RKO (cell line): ENCODE measurements around the gene S100A4.
A peak's percentile ranks its signal among the peaks of the same experiment; 100 is the strongest.

Experiments
- DNase-seq: peaks from one replicate; pipeline ENCODE4 v3.0.0-alpha.2; 2016; ENCODE audit warnings: low spot score

The S100A4 gene

DNA sequence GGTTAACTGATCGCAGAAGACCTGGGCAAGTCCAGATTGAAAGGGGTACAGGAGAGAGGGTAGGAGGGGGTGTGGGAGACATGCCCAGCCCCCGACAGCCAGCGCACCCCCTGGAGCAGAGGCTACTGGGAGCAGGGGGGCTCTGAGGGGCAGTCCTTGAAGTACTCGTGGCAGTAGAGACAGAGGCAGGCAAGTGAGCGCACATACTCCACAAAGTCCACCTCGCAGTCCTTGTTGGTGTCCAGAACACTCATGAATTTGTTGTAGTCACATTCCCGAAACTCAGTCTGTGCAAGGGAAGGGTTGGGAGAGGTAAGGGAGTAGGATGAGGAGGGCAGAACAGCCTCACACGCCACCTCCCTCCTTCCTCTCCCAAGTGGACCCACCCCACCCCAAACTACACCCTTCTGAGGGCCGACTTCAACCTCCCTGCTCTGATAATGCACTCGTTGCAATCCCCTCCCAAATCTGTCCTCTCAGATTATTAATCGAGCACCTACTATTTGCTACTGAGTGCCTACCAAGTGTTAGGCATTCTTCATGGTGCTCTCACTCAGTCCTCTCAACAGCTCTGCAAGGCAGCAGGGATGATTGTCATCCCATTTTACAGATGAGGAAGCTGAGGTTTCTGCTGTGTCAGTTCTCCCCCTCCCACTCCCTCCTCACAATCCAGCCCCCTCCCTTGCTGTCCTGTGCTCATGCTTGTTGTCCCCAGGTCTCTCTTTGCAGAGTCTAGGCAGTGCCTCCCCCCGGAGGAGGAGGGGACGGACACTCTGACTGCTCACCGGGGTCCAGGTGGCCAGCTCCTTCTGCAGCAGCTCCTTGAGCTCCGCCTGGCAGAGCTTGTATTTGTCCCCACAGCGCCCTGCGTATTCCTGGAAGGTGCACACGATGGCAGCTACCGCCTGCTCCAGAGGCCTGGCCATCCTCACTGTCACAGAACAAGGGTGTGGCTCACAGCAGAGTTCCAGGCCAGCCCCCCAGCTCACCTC is 2.2 kb upstream of the S100A4 start:
- DNase-seq: no peak

DNA sequence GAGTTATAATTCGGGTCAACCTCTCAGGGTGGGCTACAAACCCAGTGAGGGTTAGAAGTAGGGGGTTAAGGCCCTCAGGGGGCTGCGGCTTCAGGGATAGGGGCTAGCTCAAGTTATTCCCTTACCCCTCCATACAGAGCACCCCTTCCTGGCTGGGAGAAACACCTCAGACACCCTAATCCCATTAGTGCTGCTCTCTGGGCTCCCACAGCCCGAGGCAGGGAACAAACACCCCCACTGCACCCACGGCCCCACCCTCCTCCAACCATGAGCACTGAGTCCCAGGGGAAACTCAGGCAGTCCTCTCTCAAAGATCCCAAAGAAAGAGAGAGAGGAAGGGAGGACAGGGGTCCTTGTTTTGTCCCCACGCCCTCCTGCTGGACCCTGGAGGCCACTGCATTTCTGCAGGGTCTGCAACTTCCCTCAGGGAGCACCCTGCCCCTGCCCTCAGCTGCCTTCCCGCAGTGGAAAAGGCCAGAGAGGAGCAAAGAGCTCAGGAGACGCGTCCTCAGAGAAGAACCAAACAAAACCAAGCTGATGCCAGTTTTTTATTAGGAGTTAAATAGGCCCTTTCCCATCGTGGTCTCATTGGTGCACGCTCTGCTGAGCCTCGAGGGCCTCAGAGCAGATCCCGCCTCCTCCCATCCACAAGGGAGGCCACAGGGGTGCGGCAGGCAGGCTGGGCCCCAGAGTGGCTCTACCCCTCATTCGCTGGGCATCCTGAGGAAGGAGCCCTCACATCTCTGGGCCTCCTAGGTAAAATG is 1.4 kb upstream of the S100A4 start:
- DNase-seq: no peak

DNA sequence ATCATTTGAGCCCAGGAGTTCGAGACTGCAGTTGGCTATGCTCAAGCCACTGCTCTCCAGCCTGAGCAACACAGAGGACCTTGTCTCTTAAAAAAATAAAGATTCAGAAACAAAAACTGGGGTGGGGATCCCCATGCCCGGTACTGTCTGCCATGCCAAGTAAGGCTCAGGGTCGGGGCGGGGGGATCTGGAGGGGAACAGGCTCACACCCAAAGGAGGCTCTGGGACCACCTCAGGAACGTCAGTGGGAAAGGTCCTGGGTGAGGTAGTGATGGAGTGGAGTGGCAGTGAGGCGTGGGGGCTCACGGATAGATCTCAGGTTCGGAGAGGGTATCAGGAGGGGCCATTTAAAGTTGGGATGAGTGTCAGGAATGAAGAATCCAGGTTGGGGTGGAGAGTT is 765 bp upstream of the S100A4 start:
- DNase-seq: no peak

DNA sequence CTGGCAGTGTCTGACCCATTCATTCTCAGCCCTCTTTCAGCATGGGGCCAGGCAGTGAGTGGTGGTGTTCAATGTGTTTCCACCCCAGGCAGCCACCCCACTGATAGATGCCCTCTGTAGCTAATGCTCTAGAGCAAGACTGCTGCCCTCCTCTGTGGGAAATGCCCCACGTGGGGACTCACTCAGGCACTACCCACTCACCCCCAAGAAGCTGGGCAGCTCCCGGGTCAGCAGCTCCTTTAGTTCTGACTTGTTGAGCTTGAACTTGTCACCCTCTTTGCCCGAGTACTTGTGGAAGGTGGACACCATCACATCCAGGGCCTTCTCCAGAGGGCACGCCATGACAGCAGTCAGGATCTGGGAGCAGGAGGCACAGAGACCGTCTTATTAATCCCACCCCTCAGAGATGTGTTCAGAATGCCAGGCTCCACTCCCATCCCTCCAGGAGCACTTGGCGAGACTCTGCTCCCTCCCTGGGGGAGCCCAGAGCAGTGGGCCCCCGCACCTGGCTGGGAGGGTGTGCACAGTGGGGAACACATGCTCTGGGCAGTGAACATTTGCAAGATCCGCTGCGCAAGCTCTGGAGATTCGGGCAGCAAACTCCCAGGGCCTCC is 1.0 kb downstream of the S100A4 start:
- DNase-seq: no peak

DNA sequence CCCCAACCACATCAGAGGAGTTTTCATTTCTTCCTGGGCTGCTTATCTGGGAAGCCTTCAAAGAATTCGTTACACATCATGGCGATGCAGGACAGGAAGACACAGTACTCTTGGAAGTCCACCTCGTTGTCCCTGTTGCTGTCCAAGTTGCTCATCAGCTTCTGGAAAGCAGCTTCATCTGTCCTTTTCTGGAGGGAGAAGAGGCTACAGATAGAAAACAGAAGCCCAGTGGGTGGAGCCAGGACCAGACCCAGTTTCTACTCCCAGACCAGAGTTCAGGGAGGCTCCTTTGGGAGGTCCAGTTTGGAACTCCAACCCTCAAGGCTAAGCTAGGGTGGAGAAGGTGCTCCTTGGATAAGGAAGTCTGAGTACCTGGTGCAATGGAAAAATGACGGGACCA is 1.9 kb downstream of the S100A4 start:
- DNase-seq: no peak

DNA sequence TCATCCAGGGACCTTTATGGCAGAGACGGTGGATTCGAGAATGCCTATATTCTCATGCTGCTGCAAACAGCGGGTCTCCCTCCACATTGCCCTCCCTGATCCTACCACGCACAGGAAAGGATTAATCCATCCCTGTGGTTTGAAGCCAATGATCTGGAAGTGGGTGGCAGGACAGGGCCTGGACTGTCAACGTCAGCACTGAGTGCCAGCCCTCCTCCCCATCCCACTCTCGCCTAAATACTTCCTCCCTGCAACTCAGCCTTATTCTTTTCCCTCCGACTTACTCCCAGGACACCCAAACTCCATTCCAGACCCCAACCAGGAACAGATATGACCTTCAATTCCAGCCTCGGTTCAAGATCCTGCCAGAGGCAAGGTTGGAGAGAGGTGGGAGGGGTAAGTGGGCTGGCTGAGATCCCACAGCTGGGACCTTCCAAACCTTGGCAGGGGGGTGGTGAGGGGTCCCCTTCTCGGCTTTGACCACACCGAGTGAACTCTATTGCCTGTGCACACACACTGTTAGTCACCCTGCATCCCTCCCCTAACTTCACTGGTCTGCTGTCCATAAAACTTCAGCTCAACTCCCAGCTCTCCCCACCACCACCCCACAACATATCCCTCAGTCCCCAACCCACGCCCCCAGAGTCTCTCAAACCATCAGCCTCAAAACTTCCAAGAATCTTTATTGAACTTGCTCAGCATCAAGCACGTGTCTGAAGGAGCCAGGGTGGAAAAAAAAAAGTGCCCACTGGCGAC is 2.5 kb downstream of the S100A4 start:
- no peak for DNase-seq

DNA sequence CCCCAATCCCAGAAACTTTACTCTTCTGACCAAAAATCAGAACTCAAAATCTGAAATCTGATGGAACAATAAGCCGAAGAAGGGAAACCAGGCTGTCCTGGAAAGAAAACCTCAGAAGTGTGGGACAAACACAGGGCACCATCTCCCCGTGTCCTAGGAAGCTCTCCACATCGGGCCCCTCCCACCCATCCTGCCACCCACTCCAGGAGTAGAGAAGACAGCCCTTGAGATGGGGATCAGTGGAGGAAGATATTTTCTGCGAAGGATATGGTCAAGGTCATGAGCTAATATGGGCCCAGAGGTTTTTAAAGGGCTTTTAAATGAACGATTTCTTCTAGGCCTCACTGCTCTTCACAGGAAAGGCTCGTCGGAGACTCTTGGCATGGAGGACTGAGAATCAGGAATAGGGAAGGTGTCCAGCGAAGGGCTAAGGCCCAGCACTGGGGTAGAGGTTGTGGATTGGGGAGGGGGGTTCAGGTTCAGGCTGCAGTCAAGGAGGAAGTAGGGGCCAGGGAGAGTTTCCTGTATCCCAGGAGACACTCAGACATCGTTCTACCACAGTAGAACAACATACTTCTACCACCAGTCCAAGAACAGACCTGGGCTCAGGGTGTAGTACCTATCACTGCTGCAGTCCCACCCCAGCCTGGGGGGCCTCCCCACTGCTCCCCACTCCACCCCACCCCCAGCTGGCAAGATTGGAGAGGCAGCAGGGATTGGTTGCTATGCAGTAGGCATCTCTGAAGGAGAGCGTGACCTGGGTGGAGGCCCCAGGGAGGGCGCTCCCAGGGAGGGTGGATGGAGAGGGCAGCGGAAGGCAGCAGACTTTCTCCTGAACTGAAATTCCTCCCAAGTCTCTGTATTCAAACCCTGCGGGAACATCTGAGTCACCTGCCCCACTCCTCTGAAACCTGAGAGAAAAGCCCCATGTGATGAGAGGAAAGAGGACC is 3.7 kb downstream of the S100A4 start:
- no peak for DNase-seq

DNA sequence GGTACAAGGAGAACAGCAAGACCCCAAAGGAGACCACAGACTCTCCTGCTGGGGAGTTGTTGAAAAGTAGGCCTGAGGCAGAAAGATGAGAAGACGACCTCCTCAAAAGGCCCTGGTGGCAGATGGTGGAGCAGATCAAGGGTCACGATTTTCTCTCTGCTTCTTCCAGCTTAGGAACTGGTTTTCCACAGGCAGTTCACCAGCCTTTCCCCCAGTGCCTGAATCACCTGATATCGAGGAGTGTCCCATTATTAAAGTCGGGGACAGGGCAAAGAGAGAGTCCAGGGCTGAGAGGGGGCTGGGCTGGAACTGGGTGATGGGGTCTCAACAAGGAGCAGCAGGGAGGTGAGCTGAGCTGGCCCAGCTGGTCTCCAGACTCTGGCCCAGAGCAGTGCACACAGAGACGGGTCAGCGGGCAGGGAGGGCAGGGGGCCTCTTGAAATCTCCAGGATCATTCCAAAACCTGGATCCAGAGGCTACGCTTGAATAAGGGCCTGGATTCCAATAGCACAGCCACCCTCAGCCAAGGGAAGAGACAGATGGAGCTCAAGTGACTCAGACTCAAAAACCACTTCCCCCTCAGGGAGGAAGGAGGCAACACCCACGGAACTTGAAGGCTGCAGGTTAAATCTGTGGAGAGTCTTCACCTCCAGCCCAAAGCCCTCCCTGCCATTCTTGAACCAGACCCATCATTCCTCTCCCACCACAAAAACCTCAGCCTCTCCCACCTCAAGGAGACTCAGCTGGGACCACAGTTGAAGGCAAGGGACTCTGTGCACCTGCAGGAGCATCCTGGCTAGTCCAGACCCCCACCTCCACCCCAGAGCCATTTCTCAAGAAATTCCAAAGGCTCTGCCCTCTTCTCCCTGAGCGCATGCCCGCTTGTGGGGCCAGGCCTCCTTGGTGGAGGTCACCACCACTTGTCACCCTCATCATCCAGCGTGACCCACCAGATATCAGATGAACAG is 4.9 kb downstream of the S100A4 start, which contains the start of gene S100A5:
TSS of gene S100A5 (minus strand) at position 541 of the 968 bp plus-strand sequence. CDS start 743 bp downstream, outside the sequence.
- no peak for DNase-seq

DNA sequence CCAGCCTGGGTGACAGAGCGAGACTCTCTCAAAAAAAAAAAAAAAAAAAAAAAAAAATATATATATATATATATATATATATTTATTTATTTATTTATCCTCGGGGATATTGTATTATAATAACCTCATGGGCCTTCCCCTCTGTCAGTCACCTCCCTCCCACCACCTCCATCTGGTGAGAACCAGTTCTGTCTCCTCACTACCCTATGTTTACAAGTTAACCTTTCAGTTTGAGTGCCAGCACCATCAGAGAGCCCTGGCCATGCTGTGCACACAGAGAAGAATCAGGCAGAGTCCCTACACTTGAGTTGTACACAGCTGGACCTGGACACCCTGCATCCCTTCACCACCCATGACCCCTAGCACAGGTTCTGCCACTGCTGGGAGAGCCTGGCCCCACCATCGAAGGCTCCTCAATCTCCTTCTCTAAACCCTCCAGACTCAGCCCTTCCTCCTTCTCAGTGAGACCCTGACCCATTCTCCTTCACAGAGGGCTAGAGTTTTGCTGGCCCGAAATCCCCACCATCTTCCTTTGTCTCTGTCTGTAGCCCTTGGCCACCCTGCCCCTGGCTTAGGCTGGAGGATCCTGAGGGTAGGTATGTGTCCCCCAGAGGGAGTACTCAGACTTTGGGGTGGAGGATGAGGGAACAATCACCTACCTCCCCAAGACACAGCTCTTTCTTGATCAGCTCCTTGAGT is 6.1 kb downstream of the S100A4 start:
- DNase-seq: no peak

DNA sequence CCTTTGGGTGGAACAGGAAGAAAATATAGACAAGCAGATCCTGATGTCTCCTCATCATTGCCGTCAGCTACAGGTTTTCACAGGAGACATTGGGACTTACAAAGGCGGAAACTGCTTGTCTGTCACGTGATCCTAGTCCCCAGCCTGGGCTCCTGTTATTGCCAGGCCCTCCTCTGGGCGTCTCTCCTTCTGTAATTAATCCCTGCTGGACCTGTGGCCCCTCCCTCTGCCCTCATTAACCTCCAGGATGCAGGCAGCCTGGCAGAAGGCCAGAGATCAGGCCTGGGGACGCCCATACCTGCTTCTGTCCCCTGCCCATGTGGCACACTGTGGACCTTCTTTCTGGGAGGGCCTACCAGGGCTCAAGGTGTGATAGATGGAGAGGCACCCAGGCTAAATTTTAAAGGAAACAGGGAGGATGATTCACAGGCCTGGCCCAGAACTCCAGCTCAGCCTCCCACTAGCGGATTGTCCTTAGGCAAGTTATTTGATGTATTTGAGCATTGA is 7.2 kb downstream of the S100A4 start:
- no peak for DNase-seq

DNA sequence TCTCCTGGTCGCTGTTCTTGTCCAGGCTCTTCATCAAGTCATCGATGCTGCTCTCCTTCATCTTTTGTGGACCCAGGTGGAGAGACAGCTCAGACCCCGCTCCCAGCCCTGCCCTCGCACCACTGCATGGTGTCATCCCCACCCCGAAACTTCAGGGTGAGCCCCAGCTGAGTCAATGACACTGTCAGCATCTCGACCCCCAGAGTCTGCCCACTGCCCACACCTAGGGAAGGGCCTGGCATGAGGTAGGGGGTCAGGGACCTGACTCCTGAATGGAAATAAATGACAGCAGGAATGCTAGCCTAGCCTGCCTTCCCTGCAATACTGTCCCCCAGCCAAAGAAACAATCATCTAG is 8.3 kb downstream of the S100A4 start:
- no peak for DNase-seq

DNA sequence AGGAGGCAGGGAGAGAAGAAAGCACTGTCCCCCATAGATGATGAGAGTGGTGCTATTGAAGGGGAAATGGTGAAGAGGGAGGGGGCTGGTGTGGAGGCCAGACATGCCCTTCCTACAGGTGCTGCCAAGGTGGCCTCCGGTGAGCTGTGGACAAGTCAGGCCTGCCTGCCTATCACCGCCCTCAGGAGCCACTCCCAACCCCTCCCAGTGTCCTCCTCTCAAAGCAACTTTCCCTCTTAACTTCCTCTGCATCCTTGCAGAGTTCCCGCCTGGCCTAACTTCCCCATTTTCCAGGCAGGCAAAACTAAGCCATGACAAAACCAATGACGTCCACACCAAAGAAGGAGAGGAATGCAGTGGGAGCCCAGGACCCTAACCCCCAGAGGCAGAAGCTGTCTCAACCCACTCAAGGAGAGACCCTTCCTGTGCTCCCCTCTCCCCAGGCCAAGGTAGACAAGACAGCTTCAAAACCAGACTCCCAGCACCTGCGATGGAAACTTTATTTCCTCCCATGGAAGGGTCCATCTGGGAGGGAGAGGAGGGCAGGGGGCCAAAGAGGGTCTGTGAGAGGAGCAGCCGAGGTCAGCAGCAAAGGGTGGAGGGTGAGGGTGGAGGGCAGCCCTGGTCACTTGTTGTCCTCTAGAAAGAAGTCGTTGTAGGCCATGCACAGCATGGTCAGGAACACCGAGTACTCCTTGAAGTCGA is 8.8 kb downstream of the S100A4 start:
- no peak for DNase-seq

DNA sequence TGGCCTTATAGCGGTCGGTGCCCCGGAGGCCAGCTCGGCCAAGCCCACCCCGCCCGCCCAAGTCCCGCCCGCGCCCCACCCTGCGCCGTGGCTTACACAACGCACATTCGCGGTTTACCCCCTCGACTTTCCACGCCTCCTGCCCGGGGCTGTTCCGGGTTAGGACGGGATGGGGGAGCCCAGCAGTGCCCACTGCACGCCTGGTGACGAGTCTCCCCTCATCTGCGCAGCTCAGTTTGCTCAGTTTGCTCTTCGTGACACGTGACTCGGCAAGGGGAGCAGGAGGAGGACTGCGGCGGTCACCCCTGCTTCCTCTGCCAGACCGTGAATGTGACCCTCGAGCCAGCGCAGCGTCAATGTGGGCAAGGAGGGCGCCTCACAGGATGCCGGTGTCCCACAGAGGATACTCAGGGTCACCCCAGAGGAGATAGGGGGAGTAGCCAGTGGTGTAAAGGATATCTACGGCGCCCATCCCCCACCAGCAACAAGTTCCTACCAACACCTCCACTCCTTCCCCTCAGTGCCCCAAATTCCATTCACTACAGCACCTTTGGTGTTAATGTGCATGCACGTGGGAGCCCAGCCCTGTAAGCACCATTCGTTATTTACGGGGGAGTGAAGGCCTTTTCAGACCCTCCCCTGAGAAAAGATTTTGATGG is 9.5 kb downstream of the S100A4 start:
- peak; percentile 96 for DNase-seq

DNA sequence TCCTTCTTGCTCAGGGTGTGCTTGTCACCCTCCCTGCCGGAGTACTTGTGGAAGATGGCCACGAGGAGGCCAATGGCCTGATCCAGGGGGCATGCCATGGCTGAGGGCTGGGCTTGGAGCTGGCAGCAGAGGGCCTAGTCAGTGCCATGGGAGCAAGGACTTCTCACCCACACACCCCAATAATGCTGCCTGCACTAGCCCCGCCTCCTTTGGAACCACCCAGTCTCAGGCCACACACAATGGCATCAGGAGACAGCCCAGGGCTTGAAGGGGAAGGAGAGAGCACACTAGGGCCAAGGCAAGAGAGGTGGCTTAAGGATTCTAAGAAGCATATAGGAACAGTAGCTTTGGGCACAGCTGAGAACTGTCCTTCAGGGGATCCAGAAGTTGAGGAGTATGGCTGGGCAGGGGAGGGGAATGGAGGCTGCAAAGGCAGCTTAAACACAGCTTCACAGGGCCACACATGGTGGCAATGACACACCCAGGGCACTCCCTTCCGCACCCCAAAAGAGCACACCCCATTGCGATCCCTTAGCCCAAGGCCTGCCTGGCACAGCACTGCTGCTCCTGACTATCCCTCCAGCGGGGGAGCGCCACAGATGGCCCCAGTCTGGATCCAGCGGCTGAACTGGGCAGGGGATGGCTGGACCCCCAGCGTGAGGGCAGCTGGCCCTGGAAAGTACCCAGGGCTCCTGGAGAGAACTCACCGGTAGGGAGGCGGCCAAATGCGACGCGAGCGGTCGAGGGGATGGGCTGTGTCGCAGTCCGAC is 10.2 kb downstream of the S100A4 start, which contains the start of gene S100A6:
TSS of gene S100A6 (minus strand) at position 750 of the 770 bp plus-strand sequence. CDS start at position 98, 652 bp downstream.
- DNase-seq: peak; percentile 85

DNA sequence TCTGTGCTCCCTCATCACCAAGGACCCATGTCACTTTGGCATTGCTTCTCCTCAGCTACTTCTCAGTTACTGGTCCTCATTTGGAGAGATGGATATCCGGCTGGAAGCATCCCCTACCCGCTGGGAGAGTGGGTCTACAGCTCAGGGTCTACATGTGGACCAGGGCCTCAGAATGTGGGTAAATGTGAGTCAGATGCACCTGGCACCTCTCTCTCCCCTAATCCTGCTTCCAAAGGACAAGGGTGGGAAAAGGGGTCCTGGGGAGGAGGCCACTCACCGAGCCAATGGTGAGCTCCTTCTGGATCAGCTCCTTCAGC is 10.7 kb downstream of the S100A4 start:
- no peak for DNase-seq

DNA sequence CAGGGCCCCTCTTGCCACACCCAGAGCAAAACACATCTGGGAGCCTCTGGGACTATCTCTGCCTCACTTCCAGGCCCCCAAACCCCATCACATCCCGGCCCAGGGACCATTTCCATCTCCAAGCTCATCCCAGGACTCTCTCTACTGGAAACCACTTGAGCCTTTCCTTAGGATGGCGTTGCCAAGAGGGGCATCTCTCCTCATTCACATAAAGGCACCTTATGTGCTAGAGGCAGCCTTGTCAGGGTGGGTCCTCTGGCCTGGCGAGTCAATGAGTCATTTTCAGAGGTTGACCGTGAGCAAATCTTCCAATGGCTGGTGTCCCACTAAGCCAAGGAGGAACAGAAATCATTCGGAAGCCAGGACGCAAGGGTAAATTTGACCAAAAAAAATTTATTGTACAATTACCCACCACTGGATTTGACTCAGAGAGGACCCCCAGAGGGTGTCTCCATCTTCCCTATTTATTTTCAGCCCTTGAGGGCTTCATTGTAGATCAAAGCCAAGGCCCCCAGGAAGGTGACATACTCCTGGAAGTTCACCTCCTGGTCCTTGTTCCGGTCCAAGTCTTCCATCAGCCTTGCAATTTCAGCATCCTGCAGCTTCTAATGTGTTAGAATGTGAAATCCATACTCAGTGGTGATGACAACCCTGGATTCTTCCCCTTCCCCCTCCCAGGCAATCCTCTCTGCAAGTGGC is 11.2 kb downstream of the S100A4 start:
- peak; percentile 84 for DNase-seq
